Immature natural killer cell (primary cell): ENCODE measurements around the gene ACAD10. TPM values are rescaled to one million over a fixed set of nuclear protein-coding genes. Genes with fewer than 3 reads are reported as not detected.
"Not testable (repeated sequence)": the region's sequence is repeated elsewhere in the genome, so short reads cannot be mapped to it uniquely, and the experiment has no call there.

Experiments used
- DNase-seq, 3 donors: peaks; one replicate each; pipeline ENCODE4 v3.0.0; 2022; ENCODE audit warnings: mixed read lengths in 1 of 3
- H3K27ac Mint-ChIP-seq, 6 donors: one replicate each; pipeline ENCODE4 v1.8.0; 2020; ENCODE audit warnings: mixed read lengths in 6 of 6, mild to moderate bottlenecking in 5 of 6, inconsistent platforms in 4 of 6, moderate library complexity in 3 of 6
- H3K27me3 Mint-ChIP-seq, 3 donors: one replicate each; pipeline ENCODE4 v1.8.0; 2020 to 2021; ENCODE audit warnings: low read depth in 3 of 3, mild to moderate bottlenecking in 3 of 3, mixed read lengths in 3 of 3, moderate library complexity in 3 of 3, inconsistent platforms in 1 of 3
- H3K36me3 Mint-ChIP-seq, 3 donors: one replicate each; pipeline ENCODE4 v1.8.0; 2020; ENCODE audit warnings: mixed read lengths in 3 of 3, inconsistent platforms in 2 of 3, mild to moderate bottlenecking in 2 of 3
- H3K4me1 Mint-ChIP-seq, 2 donors: one replicate each; pipeline ENCODE4 v1.8.0; 2020; ENCODE audit warnings: inconsistent platforms in 2 of 2, mild to moderate bottlenecking in 2 of 2, mixed read lengths in 2 of 2, moderate library complexity in 1 of 2
- H3K4me3 Mint-ChIP-seq, 5 donors: one replicate each; pipeline ENCODE4 v1.8.0; 2020; ENCODE audit warnings: mild to moderate bottlenecking in 5 of 5, mixed read lengths in 5 of 5, inconsistent platforms in 3 of 5, moderate library complexity in 3 of 5
- H3K9me3 Mint-ChIP-seq, 6 donors: one replicate each; pipeline ENCODE4 v1.8.0; 2020; ENCODE audit warnings: mild to moderate bottlenecking in 6 of 6, mixed read lengths in 6 of 6, inconsistent platforms in 4 of 6, moderate library complexity in 3 of 6
- polyA plus RNA-seq, 3 donors: library from polyadenylated mRNA; unstranded; fragments of 300-500 nt; fragmentation: Illumina TruSeq; gene quantifications; one replicate each; pipeline ENCODE4 v1.2.3, GENCODE V29; 2021

The ACAD10 gene
- polyA plus RNA-seq, 3 donors from 2014 or later, result 6.3 to 9.1 (median 7.9) TPM

- Mint-ChIP-seq H3K27me3 (peaks cover 6 to 28% (median 13%) of the 10 kb centered on the region in 3 donors), H3K4me1 (peaks cover 7 to 12% of the 10 kb centered on the region in 2 donors), H3K36me3 (peaks cover 0 to 3% (median 0%) of the 10 kb centered on the region in 3 donors), H3K4me3 (no peak overlapping the region), H3K9me3 (no peaks in the 10 kb centered on the region), H3K27ac (no peak overlapping the region)
- DNase-seq, result no peak
Observed at GRCh38 chr12:111761706-111762105, 75.9 kb downstream of the ACAD10 start.

- H3K27ac Mint-ChIP-seq, result not testable (repeated sequence)
Observed at GRCh38 chr12:111763552-111763951, 77.7 kb downstream of the ACAD10 start.

DNA sequence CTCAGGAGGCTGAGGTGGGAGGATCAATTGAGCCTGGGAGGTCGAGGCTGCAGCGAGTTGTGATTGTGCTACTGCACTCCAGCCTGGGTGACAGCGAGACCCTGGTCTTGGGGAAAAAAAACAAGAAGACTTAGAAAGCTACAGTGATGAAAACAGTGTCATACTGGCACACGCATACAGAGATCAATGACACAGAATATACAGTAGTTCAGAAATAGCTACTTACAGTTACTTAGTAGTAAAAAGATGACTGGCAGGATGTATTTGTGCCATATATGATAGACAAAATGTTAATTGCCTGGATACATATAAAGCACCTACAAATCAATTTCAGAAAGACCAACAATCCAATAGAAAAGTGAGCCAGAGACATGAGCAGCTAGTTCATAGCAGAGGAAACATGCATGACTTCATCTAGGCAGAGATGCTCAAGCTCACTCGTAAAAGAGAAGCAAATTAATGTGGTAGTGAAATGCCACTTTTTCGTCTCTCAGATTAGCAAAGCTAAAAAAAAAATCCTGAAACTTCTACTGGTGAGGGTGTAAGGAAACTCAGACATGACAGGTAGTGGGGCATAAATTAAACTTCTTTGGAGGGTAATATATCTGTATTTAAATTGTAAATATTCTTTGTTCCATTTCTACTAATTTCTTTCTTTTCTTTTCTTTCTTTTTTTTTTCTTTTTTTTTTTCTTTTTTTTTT, 78.4 kb downstream of the ACAD10 start:
- Mint-ChIP-seq H3K27me3 (peaks cover 6 to 35% (median 13%) of the 10 kb centered on the region in 3 donors), H3K4me1 (peaks cover 10 to 23% of the 10 kb centered on the region in 2 donors), H3K36me3 (peaks cover 0 to 3% (median 3%) of the 10 kb centered on the region in 3 donors), H3K27ac (no peak overlapping the region), H3K4me3 (peak overlapping the region in 1 of 5 donors; percentile 5), H3K9me3 (no peaks in the 10 kb centered on the region)
- DNase-seq, result no peak

More at GRCh38 chr12:111763552-111763951, 77.7 kb downstream of the ACAD10 start:
- DNase-seq, H3K9me3 Mint-ChIP-seq, H3K36me3 Mint-ChIP-seq, H3K4me3 Mint-ChIP-seq: not testable (repeated sequence)
- Mint-ChIP-seq H3K27me3 (peaks cover 6 to 35% (median 13%) of the 10 kb centered on the region in 3 donors), H3K4me1 (peaks cover 10 to 24% of the 10 kb centered on the region in 2 donors)

- Mint-ChIP-seq H3K27me3 (peaks cover 6 to 34% (median 13%) of the 10 kb centered on the region in 3 donors), H3K9me3 (no peaks in the 10 kb centered on the region), H3K36me3 (peaks cover 0 to 3% (median 3%) of the 10 kb centered on the region in 3 donors), H3K4me3 (peak within 1 kb of the TSS; percentile 72 to 84 (median 80)), H3K27ac (peak within 1 kb of the TSS in 1 of 6 donors; percentile 34), H3K4me1 (peaks cover 10 to 19% of the 10 kb centered on the region in 2 donors)
- peak in 1 of 3 donors; percentile 19 for DNase-seq
Observed at GRCh38 chr12:111766608-111767361, 80.9 kb downstream of the ACAD10 start, which contains the start of gene ALDH2. Gene ALDH2, plus strand, starts transcription at chr12:111766933. Its CDS starts 50 bp downstream, at chr12:111766983.

GRCh38 chr12:111767362-111768158, 81.7 kb downstream of the ACAD10 start:
- H3K9me3 Mint-ChIP-seq, result no peaks in the 10 kb centered on the region
- peak overlapping the region in 1 of 6 donors; percentile 34 for H3K27ac Mint-ChIP-seq
- peaks cover 10 to 19% of the 10 kb centered on the region in 2 donors for H3K4me1 Mint-ChIP-seq
- peak overlapping the region; percentile 71 to 84 (median 80) for H3K4me3 Mint-ChIP-seq
- H3K36me3 Mint-ChIP-seq, result peaks cover 0 to 3% (median 3%) of the 10 kb centered on the region in 3 donors
- H3K27me3 Mint-ChIP-seq, result peaks cover 5 to 31% (median 13%) of the 10 kb centered on the region in 3 donors
- no peak for DNase-seq

DNA sequence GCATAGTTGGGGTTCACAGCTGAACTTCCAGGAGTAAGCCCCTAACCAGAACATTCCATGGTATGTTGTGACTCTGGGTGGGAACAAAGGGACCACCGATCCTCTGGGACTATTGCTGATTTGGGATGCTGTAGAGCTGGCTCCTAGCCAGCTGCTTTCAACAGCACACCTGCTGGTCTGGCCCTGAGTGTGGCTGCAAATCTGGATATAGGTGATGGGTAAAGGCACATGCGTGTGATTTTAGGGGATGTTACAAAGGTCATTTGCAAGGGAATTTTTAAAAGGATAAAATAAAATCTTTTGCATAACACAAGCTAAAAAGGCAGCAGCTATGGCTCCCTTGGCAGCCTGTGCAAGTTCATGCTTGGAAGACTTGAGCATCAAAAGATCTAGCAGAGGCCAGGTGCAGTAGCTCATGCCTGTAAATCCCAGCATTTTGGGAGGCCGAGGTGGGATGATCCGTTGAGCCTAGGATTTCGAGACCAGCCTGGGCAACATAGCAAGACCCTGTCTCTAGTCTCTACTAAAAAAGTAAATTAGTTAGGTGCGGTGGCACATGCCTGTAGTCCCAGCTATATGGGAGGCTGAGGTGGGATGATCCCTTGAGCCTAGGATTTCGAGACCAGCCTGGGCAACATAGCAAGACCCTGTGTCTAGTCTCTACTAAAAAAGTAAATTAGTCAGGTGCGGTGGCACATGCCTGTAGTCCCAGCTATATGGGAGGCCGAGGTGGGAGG, 82.5 kb downstream of the ACAD10 start:
- H3K36me3 Mint-ChIP-seq, result peaks cover 0 to 3% (median 3%) of the 10 kb centered on the region in 3 donors
- no peak overlapping the region for H3K27ac Mint-ChIP-seq
- DNase-seq, result no peak
- H3K4me1 Mint-ChIP-seq, result peaks cover 10 to 19% of the 10 kb centered on the region in 2 donors
- peaks cover 1 to 24% (median 9%) of the 10 kb centered on the region in 3 donors for H3K27me3 Mint-ChIP-seq
- peak overlapping the region in 2 of 5 donors; percentile 12 to 18 for H3K4me3 Mint-ChIP-seq
- H3K9me3 Mint-ChIP-seq, result no peaks in the 10 kb centered on the region

- H3K4me3 Mint-ChIP-seq, result no peak overlapping the region
- H3K4me1 Mint-ChIP-seq, result peaks cover 10 to 19% of the 10 kb centered on the region in 2 donors
- peaks cover 0 to 3% (median 3%) of the 10 kb centered on the region in 3 donors for H3K36me3 Mint-ChIP-seq
- no peaks in the 10 kb centered on the region for H3K9me3 Mint-ChIP-seq
- no peak for DNase-seq
- H3K27ac Mint-ChIP-seq, result no peak overlapping the region
- peaks cover 0 to 14% (median 3%) of the 10 kb centered on the region in 3 donors for H3K27me3 Mint-ChIP-seq
Observed at GRCh38 chr12:111769599-111769998, 83.7 kb downstream of the ACAD10 start.

GRCh38 chr12:111773801-111774551, 88.1 kb downstream of the ACAD10 start:
- H3K36me3 Mint-ChIP-seq, result no peaks in the 10 kb centered on the region
- DNase-seq, result no peak
- peaks cover 0 to 4% (median 0%) of the 10 kb centered on the region in 3 donors for H3K27me3 Mint-ChIP-seq
- H3K4me3 Mint-ChIP-seq, result no peak overlapping the region
- H3K4me1 Mint-ChIP-seq, result no peaks in the 10 kb centered on the region
- H3K27ac Mint-ChIP-seq, result peak overlapping the region in 1 of 6 donors; percentile 50
- no peaks in the 10 kb centered on the region for H3K9me3 Mint-ChIP-seq

GRCh38 chr12:111775205-111776193, 89.6 kb downstream of the ACAD10 start:
- Mint-ChIP-seq H3K27me3 (peaks cover 0 to 5% (median 0%) of the 10 kb centered on the region in 3 donors), H3K4me1 (no peaks in the 10 kb centered on the region), H3K27ac (peak overlapping the region in 2 of 6 donors; percentile 1 to 51), H3K9me3 (no peaks in the 10 kb centered on the region), H3K36me3 (no peaks in the 10 kb centered on the region), H3K4me3 (no peak overlapping the region)
- DNase-seq, result no peak

DNA sequence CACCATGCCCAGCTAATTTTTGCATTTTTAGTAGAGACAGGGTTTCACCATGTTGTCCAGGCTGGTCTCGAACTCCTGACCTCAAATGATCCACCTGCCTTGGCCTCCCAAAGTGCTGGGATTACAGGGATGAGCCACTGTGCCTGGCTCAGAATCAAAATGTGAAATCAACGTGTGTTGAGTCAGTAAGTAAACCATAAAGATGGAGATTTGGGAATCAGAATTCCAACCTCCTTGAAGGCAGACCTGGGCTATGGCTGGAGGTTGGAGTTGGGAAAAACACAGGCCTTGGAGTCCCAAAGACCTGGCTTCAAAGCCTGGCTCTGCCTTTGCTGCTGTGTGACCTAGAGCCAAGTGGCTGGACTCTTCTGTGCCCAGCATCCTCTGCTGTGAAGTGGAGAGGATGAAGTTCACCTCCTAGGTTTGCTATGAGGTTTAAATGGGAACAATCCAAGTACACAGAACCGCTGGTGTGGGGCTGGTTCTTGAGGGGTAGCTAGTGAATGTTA, 91.0 kb downstream of the ACAD10 start:
- H3K9me3 Mint-ChIP-seq, result no peaks in the 10 kb centered on the region
- H3K27ac Mint-ChIP-seq, result no peak overlapping the region
- H3K36me3 Mint-ChIP-seq, result no peaks in the 10 kb centered on the region
- H3K4me1 Mint-ChIP-seq, result no peaks in the 10 kb centered on the region
- no peak overlapping the region for H3K4me3 Mint-ChIP-seq
- H3K27me3 Mint-ChIP-seq, result peaks cover 0 to 5% (median 0%) of the 10 kb centered on the region in 3 donors
- no peak for DNase-seq

GRCh38 chr12:111777345-111778045, 91.6 kb downstream of the ACAD10 start:
- no peak overlapping the region for H3K4me3 Mint-ChIP-seq
- H3K36me3 Mint-ChIP-seq, result no peaks in the 10 kb centered on the region
- H3K27ac Mint-ChIP-seq, result no peak overlapping the region
- H3K4me1 Mint-ChIP-seq, result no peaks in the 10 kb centered on the region
- no peaks in the 10 kb centered on the region for H3K9me3 Mint-ChIP-seq
- no peak for DNase-seq
- H3K27me3 Mint-ChIP-seq, result peaks cover 0 to 5% (median 0%) of the 10 kb centered on the region in 3 donors
